Activated CD8-positive, alpha-beta T cell treated with anti-CD3 and anti-CD28 coated beads, Interleukin-2, amount 10 ng/mL, durations not matched to agents 7 days and 5 days (primary cell): ENCODE data around the gene MED22. TPM values are rescaled to one million over a fixed set of nuclear protein-coding genes. Genes with fewer than 3 reads are reported as not detected.

ENCODE experiments used
- ATAC-seq: fragments of 150-1000 bp; cut with Tn5 transposase; one replicate; pipeline ENCODE4 v1.10.0; 2021; ENCODE audit warnings: moderate library complexity
- CTCF ChIA-PET: fragments of 350-600 bp; sonication (Branson Sonifier 250); formaldehyde crosslinking; loops from one replicate; lab custom pipeline; 2021; ENCODE audit warnings: antibody characterized with exemption; lab: Charles Lee
- POLR2A ChIA-PET: fragments of 350-600 bp; sonication (Branson Sonifier 250); formaldehyde crosslinking; loops from one replicate; lab custom pipeline; 2021; ENCODE audit warnings: antibody characterized with exemption; lab: Charles Lee
- DNase-seq: peaks from one replicate; pipeline ENCODE4 v3.0.0-alpha.2; 2020
- H3K27ac Mint-ChIP-seq: one replicate; pipeline ENCODE4 v1.8.0; 2021; ENCODE audit warnings: mild to moderate bottlenecking, mixed read lengths
- H3K27me3 Mint-ChIP-seq: one replicate; pipeline ENCODE4 v1.8.0; 2021; ENCODE audit warnings: low read depth, mixed read lengths
- H3K36me3 Mint-ChIP-seq: one replicate; pipeline ENCODE4 v1.8.0; 2021; ENCODE audit warnings: low read depth, mixed read lengths
- H3K4me1 Mint-ChIP-seq: one replicate; pipeline ENCODE4 v1.8.0; 2021; ENCODE audit warnings: low read depth, mixed read lengths
- H3K4me3 Mint-ChIP-seq: one replicate; pipeline ENCODE4 v1.8.0; 2021; ENCODE audit warnings: mild to moderate bottlenecking, mixed read lengths
- H3K9me3 Mint-ChIP-seq: one replicate; pipeline ENCODE4 v1.8.0; 2022; ENCODE audit warnings: mixed read lengths; ENCODE audit not compliant: insufficient read depth
- total RNA-seq, 2 experiments: library from RNA; stranded (reverse); gene quantifications; one replicate each; pipeline ENCODE4 v1.2.3, GENCODE V29; 2021

The MED22 gene
- total RNA-seq, 2 experiments from 2014 or later, result 29.1 to 29.6 TPM

DNA sequence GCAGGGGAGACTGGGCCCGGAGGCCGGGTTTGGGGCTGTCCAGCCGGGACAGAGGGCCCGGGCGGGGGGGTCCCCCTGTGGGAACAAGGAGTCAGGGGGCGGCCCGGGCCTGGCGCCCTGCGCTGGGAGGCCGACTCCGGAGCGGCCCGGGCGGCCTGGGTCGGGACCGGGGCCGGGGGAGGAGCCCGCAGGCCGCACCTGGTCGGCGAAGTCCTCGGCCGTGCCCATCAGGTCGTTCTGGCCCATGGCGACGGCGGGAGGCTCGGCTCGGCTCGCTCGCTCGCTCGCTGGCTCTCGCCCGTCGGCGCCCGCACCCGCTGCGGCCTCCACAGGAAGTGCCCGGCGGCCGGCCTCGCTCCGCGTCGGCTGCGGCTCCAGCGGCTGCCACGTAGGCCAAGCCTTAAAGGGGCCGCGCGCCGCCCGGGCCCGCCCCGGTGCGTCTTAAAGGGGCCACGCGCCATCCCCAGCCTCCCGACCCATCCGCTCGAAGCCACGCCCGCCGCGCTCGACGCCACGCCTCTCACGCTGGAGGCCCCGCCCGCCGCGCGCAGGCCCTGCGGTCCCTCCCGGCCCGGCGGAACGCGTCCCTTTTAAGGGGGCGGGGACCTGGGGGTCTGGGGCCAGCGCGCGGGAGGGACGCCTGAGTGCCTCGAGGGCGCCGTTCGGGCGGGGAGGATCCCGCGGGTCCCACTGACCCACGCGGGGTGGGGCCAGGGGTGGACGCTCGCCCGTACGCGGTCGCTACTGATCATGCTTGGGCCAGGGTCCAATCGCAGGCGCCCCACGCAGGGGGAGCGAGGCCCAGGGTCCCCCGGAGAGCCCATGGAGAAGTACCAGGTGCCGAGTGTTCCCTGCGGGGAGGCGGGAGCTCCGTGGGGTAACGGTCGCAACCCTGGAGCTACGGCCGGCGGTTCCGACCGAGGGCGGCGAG is 28.1 kb upstream of the MED22 start, which contains the start of the genes STKLD1 and SURF4:
Gene STKLD1 (plus strand): TSS at position 643 of the 931 bp plus-strand sequence. CDS start 108 bp downstream, at position 751.
Gene SURF4 (minus strand): TSS at position 337 of the 931 bp plus-strand sequence. CDS start 91 bp downstream, at position 246.
- POLR2A ChIA-PET, result interaction anchor here (0.6 to 11.5 kb wide), 14 partner anchors 9 to 992 kb away, joined by 3 to 192 read pairs (median 4); partner anchors contain the start of genes CACFD1, GTF3C5, MED22 and REXO4
- Mint-ChIP-seq H3K4me3 (peak within 1 kb of the TSS; percentile 99), H3K27ac (peak within 1 kb of the TSS; percentile 99), H3K27me3 (peaks cover 3% of the 10 kb centered on the region), H3K4me1 (peaks cover 48% of the 10 kb centered on the region), H3K36me3 (peaks cover 34% of the 10 kb centered on the region), H3K9me3 (no peaks in the 10 kb centered on the region)
- ATAC-seq (peak; percentile 85), DNase-seq (peak; percentile 96)
- CTCF ChIA-PET, result interaction anchor here (0.6 to 2.1 kb wide), 7 partner anchors 10 to 111 kb away, joined by 3 to 8 read pairs (median 4); no protein-coding TSS in a partner anchor

DNA sequence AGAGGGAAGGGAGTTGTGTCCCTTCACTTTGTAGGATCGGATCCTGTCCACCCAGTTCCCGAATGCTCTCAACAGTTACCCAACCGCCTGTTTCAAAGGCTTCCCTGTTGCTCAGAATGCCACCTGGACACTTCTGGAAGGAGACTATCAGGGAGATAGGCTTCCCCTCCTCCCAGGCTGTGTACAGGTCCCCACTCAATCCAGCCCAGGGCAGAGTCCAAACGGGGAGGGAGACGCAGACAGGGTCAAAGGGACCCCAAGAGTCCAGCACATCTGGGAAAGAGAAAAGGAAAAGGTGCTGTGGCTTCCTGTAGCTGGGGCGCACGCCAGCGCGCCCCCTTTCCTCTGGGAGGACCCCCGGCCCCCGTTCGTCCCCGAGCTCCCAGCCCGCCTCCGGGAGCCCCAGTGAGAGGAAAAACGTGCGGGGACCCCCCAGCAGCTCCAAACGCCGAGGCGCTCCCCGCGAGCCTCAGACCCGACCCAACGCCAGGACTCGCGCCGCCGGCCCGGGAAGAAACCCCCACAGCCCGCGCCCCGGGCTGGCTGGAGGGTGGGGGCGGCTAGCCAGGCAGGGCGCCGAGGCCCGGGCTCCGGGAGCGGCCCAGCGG is 27.3 kb upstream of the MED22 start:
- ATAC-seq (no peak), DNase-seq (peak; percentile 36)
- Mint-ChIP-seq H3K27me3 (peaks cover 3% of the 10 kb centered on the region), H3K27ac (peak overlapping the region; percentile 99), H3K36me3 (peaks cover 42% of the 10 kb centered on the region), H3K9me3 (no peaks in the 10 kb centered on the region), H3K4me3 (peak overlapping the region; percentile 99), H3K4me1 (peaks cover 56% of the 10 kb centered on the region)
- POLR2A ChIA-PET, result interaction anchor here (0.6 to 11.5 kb wide), 12 partner anchors 10 to 242 kb away, joined by 3 to 192 read pairs (median 4); partner anchors contain the start of genes FAM163B, MED22, RPL7A and SLC2A6
- CTCF ChIA-PET, result interaction anchor here (0.9 to 5.3 kb wide), 3 partner anchors 9 to 35 kb away, joined by 3 to 54 read pairs (median 3); partner anchors contain the start of genes SURF1 and SURF2

- H3K36me3 Mint-ChIP-seq, result peaks cover 47% of the 10 kb centered on the region
- peak; percentile 10 for ATAC-seq
Measured at GRCh38 chr9:133374612-133375115, 26.7 kb upstream of the MED22 start.

GRCh38 chr9:133372144-133372543 is 24.2 kb upstream of the MED22 start:
- H3K36me3 Mint-ChIP-seq, result peaks cover 62% of the 10 kb centered on the region
- ATAC-seq, result no peak
- CTCF ChIA-PET, result interaction anchor here (0.9 to 5.3 kb wide), 9 partner anchors 12 to 186 kb away, joined by 3 to 54 read pairs (median 10); partner anchors contain the start of genes MED22, RPL7A, SURF1 and SURF2
- peaks cover under 1% of the 10 kb centered on the region for H3K27me3 Mint-ChIP-seq
- DNase-seq, result no peak
- H3K9me3 Mint-ChIP-seq, result no peaks in the 10 kb centered on the region
- peak overlapping the region; percentile 99 for H3K4me3 Mint-ChIP-seq
- H3K4me1 Mint-ChIP-seq, result peaks cover 66% of the 10 kb centered on the region
- H3K27ac Mint-ChIP-seq, result peak overlapping the region; percentile 96
- POLR2A ChIA-PET, result interaction anchor here (0.9 to 11.5 kb wide), 7 partner anchors 10 to 340 kb away, joined by 3 to 192 read pairs (median 6); partner anchors contain the start of genes MED22, RPL7A, SURF1 and SURF2

More at GRCh38 chr9:133374612-133375115, 26.7 kb upstream of the MED22 start:
- Mint-ChIP-seq H3K9me3 (no peaks in the 10 kb centered on the region), H3K4me3 (peak overlapping the region; percentile 99), H3K27me3 (peaks cover 3% of the 10 kb centered on the region), H3K4me1 (peaks cover 62% of the 10 kb centered on the region), H3K27ac (peak overlapping the region; percentile 99)
- CTCF ChIA-PET, result interaction anchor here (0.9 to 5.3 kb wide), 3 partner anchors 9 to 35 kb away, joined by 3 to 54 read pairs (median 3); partner anchors contain the start of genes SURF1 and SURF2
- peak; percentile 54 for DNase-seq
- POLR2A ChIA-PET, result interaction anchor here (0.7 to 11.5 kb wide), 12 partner anchors 11 to 481 kb away, joined by 3 to 192 read pairs (median 4); partner anchors contain the start of genes FAM163B, MED22, RPL7A and SLC2A6

- Mint-ChIP-seq H3K27ac (peak overlapping the region; percentile 96), H3K36me3 (peaks cover 70% of the 10 kb centered on the region), H3K27me3 (no peaks in the 10 kb centered on the region), H3K4me3 (peak overlapping the region; percentile 99), H3K9me3 (no peaks in the 10 kb centered on the region), H3K4me1 (peaks cover 67% of the 10 kb centered on the region)
- CTCF ChIA-PET, result interaction anchor here (0.6 to 5.3 kb wide), 21 partner anchors 9 to 349 kb away, joined by 3 to 54 read pairs (median 6); partner anchors contain the start of genes MED22, REXO4, RPL7A and SURF1
- DNase-seq (peak; percentile 83), ATAC-seq (peak; percentile 56)
- POLR2A ChIA-PET, result interaction anchor here (0.6 to 11.5 kb wide), 12 partner anchors 9 to 339 kb away, joined by 3 to 192 read pairs (median 4); partner anchors contain the start of genes MED22, RPL7A, SURF1 and SURF2
Measured at GRCh38 chr9:133371261-133371711, 23.4 kb upstream of the MED22 start.

DNA sequence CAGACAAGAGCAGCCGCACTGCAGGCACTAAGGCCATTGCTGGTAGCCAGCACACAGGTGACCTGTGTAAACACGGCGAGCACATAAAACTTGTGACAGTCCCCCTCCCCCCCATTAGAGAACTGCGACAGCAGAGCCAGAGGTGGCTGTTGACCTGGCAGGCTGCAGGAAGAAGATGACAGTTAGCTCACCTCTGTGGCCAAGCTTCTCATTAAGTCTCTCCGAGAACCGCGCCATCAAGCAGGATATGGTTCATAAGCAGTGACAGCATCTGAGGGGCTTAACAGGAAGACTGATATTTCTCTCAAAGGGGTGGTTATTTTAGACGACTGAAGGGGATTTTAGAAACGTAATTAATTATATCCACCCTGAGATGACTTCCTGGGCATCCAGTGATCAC is 22.8 kb upstream of the MED22 start:
- DNase-seq (peak; percentile 82), ATAC-seq (peak; percentile 46)
- H3K9me3 Mint-ChIP-seq, result no peaks in the 10 kb centered on the region
- ChIA-PET CTCF (interaction anchor here (0.6 to 5.3 kb wide), 20 partner anchors 8 to 348 kb away, joined by 3 to 54 read pairs (median 6); partner anchors contain the start of genes MED22, REXO4, RPL7A and SURF1), POLR2A (interaction anchor here (1.2 to 11.5 kb wide), 11 partner anchors 8 to 338 kb away, joined by 3 to 192 read pairs (median 4); partner anchors contain the start of genes MED22, RPL7A, SURF1 and SURF2)
- peak overlapping the region; percentile 99 for H3K4me3 Mint-ChIP-seq
- peak overlapping the region; percentile 96 for H3K27ac Mint-ChIP-seq
- no peaks in the 10 kb centered on the region for H3K27me3 Mint-ChIP-seq
- peaks cover 76% of the 10 kb centered on the region for H3K36me3 Mint-ChIP-seq
- peaks cover 70% of the 10 kb centered on the region for H3K4me1 Mint-ChIP-seq

GRCh38 chr9:133369933-133370332 is 22.0 kb upstream of the MED22 start:
- Mint-ChIP-seq H3K36me3 (peaks cover 81% of the 10 kb centered on the region), H3K9me3 (no peaks in the 10 kb centered on the region), H3K27me3 (no peaks in the 10 kb centered on the region), H3K27ac (peak overlapping the region; percentile 96), H3K4me3 (peak overlapping the region; percentile 99), H3K4me1 (peaks cover 74% of the 10 kb centered on the region)
- POLR2A ChIA-PET, result interaction anchor here (0.6 to 11.5 kb wide), 4 partner anchors 13 to 189 kb away, joined by 3 to 192 read pairs (median 83); partner anchors contain the start of genes MED22, RPL7A, SURF1 and SURF2
- ATAC-seq (no peak), DNase-seq (no peak)
- CTCF ChIA-PET, result interaction anchor here (0.6 to 3.8 kb wide), 9 partner anchors 18 to 226 kb away, joined by 4 to 29 read pairs (median 7); partner anchors contain the start of genes MED22 and RPL7A

GRCh38 chr9:133369422-133369821 is 21.5 kb upstream of the MED22 start:
- Mint-ChIP-seq H3K36me3 (peaks cover 78% of the 10 kb centered on the region), H3K4me3 (peak overlapping the region; percentile 99), H3K9me3 (no peaks in the 10 kb centered on the region), H3K27me3 (no peaks in the 10 kb centered on the region), H3K27ac (peak overlapping the region; percentile 96), H3K4me1 (peaks cover 74% of the 10 kb centered on the region)
- ChIA-PET CTCF (interaction anchor here (0.6 to 3.8 kb wide), 5 partner anchors 21 to 118 kb away, joined by 4 to 21 read pairs (median 7); partner anchors contain the start of genes MED22 and RPL7A), POLR2A (interaction anchor here (0.6 to 11.5 kb wide), 3 partner anchors 12 to 188 kb away, joined by 3 to 192 read pairs (median 160); partner anchors contain the start of genes MED22, RPL7A, SURF1 and SURF2)
- no peak for DNase-seq
- ATAC-seq, result no peak

DNA sequence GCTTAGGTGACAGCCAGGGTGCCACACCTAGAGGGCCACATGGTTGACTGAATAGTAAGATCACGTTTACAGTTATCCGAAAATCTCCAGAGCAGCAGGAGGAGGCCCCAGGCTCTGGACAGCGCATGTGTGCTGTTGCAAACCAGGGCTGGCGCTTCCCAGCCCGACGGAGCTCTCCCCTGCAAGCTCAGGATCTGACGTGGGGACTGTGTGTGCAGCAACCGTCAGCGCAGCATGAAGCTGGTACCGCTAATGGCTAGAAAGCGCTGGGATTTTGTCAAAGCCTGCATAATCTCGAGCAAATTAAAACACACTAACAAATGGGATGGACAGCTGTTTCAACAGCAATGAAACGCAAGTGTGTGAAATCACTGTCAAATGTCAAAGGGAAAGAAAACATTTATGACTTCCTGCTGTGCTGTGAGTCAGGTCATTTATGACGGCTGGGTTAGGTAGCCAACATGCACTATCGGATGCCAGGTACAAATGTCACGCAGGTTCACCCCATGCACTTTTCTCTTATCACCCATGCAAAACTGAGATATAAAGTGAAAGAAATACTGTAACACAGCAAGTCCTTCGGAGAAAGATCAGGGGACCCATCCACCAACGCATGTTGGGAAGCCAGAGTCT is 20.4 kb upstream of the MED22 start:
- no peaks in the 10 kb centered on the region for H3K27me3 Mint-ChIP-seq
- ATAC-seq, result no peak
- POLR2A ChIA-PET, result interaction anchor here (1.1 to 11.5 kb wide), 2 partner anchors 11 to 20 kb away, joined by 9 to 160 read pairs; partner anchors contain the start of genes MED22, RPL7A, SURF1 and SURF2
- peaks cover 83% of the 10 kb centered on the region for H3K36me3 Mint-ChIP-seq
- DNase-seq, result no peak
- peak overlapping the region; percentile 99 for H3K4me3 Mint-ChIP-seq
- H3K27ac Mint-ChIP-seq, result peak overlapping the region; percentile 96
- H3K4me1 Mint-ChIP-seq, result peaks cover 68% of the 10 kb centered on the region
- H3K9me3 Mint-ChIP-seq, result no peaks in the 10 kb centered on the region
- CTCF ChIA-PET, result interaction anchor here (0.7 kb wide), 1 partner anchor 20 kb away, joined by 3 read pairs; the partner anchor contains the start of genes MED22 and RPL7A
